Endothelial cell of umbilical vein (primary cell): ENCODE results near the gene RRAS.

Experiments
- EZH2 ChIP-seq: IDR thresholded peaks from 2 replicates; pipeline ENCODE4 v1.6.1; 2012; ENCODE audit warnings: borderline replicate concordance, low read depth, mild to moderate bottlenecking, moderate library complexity, low read length, inconsistent platforms; ENCODE audit not compliant: severe bottlenecking
- FOS ChIP-seq: IDR thresholded peaks from 2 replicates; pipeline ENCODE4 v1.6.1; 2011; ENCODE audit warnings: mild to moderate bottlenecking, low read length, moderate library complexity, borderline replicate concordance; ENCODE audit not compliant: insufficient read depth
- GATA2 ChIP-seq: IDR thresholded peaks from 2 replicates; pipeline ENCODE4 v1.7.0; 2011; ENCODE audit warnings: low read depth, mild to moderate bottlenecking, moderate library complexity, mixed read lengths, low read length; ENCODE audit not compliant: insufficient read length, insufficient read depth
- JUN ChIP-seq: IDR thresholded peaks from 2 replicates; pipeline ENCODE4 v1.6.1; 2011; ENCODE audit warnings: borderline replicate concordance, low read depth; ENCODE audit not compliant: insufficient read length, insufficient read depth
- MAX ChIP-seq: IDR thresholded peaks from 2 replicates; pipeline ENCODE4 v1.6.1; 2011; ENCODE audit not compliant: insufficient read depth, insufficient read length
- MYC ChIP-seq: IDR thresholded peaks from one replicate; pipeline ENCODE4 v1.6.1; 2011; ENCODE audit warnings: mild to moderate bottlenecking, low read depth, low read length
- POLR2A ChIP-seq: IDR thresholded peaks from 2 replicates; pipeline ENCODE4 v1.6.1; 2012; ENCODE audit warnings: low read depth, mild to moderate bottlenecking, control low read depth, low read length
- POLR2AphosphoS5 ChIP-seq: IDR thresholded peaks from 2 replicates; pipeline ENCODE4 v1.6.1; 2012; ENCODE audit warnings: low read depth, mild to moderate bottlenecking, control low read depth, low read length, moderate library complexity; ENCODE audit not compliant: insufficient read depth
- TF ChIP-seq, protein P1 (sequence below), 2 donors: IDR thresholded peaks; 1 replicate in 1 of 2; 2 replicates in 1 of 2; pipeline ENCODE4 v1.5.1; 2011; ENCODE audit warnings: low read length in 2 of 2, mild to moderate bottlenecking in 2 of 2, moderate library complexity in 2 of 2, control low read depth in 1 of 2, inconsistent platforms in 1 of 2, low read depth in 1 of 2; ENCODE audit not compliant: insufficient read depth in 1 of 2; ENCODE audit errors: extremely low read depth in 1 of 2

DNA sequence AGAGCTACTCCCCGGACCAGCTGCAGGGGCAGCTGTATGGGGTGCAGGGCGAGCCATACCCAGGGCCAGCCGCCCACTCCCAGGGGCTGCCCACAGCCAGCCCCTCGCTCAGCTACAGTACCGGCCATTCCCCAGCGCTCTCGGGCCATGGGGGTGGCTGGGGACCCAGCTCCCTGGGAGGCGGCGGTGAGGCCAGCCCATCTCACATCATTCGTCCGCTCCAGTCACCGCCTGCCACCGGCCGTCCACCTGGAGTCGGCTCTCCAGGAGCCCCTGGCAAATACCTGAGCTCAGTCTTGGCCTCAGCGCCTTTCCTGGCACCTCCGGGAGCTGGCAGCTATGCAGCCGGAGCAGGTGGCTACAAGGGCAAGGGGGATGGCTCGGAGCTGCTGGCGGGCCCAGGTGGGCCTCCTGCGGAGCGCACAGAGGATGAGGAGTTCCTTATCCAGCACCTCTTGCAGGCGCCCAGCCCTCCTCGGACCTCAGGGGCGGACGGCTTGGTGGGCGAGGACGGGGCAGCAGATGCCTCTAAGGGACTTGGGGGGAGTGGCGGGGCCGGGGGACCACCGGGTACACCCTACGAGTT lies 44.0 kb downstream of the RRAS start:
- TF ChIP-seq EZH2 (no peak), MAX (no peak), POLR2A (no peak), POLR2AphosphoS5 (no peak), JUN (no peak), MYC (no peak), GATA2 (no peak), FOS (no peak)
- TF ChIP-seq, protein P1, sequence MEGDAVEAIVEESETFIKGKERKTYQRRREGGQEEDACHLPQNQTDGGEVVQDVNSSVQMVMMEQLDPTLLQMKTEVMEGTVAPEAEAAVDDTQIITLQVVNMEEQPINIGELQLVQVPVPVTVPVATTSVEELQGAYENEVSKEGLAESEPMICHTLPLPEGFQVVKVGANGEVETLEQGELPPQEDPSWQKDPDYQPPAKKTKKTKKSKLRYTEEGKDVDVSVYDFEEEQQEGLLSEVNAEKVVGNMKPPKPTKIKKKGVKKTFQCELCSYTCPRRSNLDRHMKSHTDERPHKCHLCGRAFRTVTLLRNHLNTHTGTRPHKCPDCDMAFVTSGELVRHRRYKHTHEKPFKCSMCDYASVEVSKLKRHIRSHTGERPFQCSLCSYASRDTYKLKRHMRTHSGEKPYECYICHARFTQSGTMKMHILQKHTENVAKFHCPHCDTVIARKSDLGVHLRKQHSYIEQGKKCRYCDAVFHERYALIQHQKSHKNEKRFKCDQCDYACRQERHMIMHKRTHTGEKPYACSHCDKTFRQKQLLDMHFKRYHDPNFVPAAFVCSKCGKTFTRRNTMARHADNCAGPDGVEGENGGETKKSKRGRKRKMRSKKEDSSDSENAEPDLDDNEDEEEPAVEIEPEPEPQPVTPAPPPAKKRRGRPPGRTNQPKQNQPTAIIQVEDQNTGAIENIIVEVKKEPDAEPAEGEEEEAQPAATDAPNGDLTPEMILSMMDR (IDR thresholded peaks at IDR 0.05; ENCODE audit: extremely low read depth in 1 of 2, insufficient read depth in 1 of 2, low read depth in 1 of 2, low read length in 2 of 2), result no peak
